DOHH2 (cell line): ENCODE results near the gene KMT5C.

Experiments used
- CTCF ChIP-seq: fragments of 200-600 bp; sonication (generic); IDR thresholded peaks from one replicate; pipeline ENCODE4 v1.5.1; 2014; ENCODE audit warnings: antibody characterized with exemption, mild to moderate bottlenecking, low read depth, low read length; ENCODE audit not compliant: poor library complexity, severe bottlenecking
- EZH2phosphoT487 ChIP-seq: fragments of 200-600 bp; sonication (generic); IDR thresholded peaks from 2 replicates; pipeline ENCODE4 v1.6.1; 2017; ENCODE audit warnings: borderline replicate concordance, mild to moderate bottlenecking, antibody characterized with exemption, low read length, moderate library complexity, mixed read lengths

- no peak for TF ChIP-seq CTCF
- TF ChIP-seq EZH2phosphoT487, result no peak
These were observed 33.6 kb upstream of the KMT5C start for GRCh38 chr19:55305983-55306562.
